ENCODE measurements around the gene ESYT2. TPM values are rescaled to one million over a fixed set of nuclear protein-coding genes. Genes with fewer than 3 reads are reported as not detected.

ESYT2 gene
- total RNA-seq, 1 experiment from 2014 or later = 68.2 TPM

- Histone ChIP-seq H3K9me3 (ENCODE audit: control insufficient read depth in 1 of 2, insufficient read depth in 1 of 2, low read depth in 1 of 2, low read length in 2 of 2) (no peaks in the 10 kb centered on the region), H3K9me2 (ENCODE audit: insufficient read depth) (no peaks in the 10 kb centered on the region), H3K79me2 (ENCODE audit: insufficient read depth, low read length) (no peaks in the 10 kb centered on the region), H3K4me2 (ENCODE audit: low read length) (no peak overlapping the region), H3K4me1 (ENCODE audit: control insufficient read depth in 1 of 2, insufficient read depth in 2 of 2, low read length in 2 of 2) (peaks cover 0 to 18% of the 10 kb centered on the region in 2 experiments; a peak in 3 of 4 replicates), H3K4me3 (replicated peaks in 1 of 2; ENCODE audit: low read depth in 1 of 2, low read length in 2 of 2) (no peak overlapping the region), H3K27me3 (ENCODE audit: insufficient read depth, low read length) (no peaks in the 10 kb centered on the region), H2AFZ (ENCODE audit: low read depth, low read length, poor library complexity, severe bottlenecking) (no peak overlapping the region), H4K20me1 (ENCODE audit: insufficient read depth) (no peaks in the 10 kb centered on the region), H3K36me3 (ENCODE audit: control insufficient read depth in 1 of 2, insufficient read depth in 2 of 2, low read length in 2 of 2) (peaks cover 5 to 40% of the 10 kb centered on the region in 2 experiments; a peak in 3 of 4 replicates), H3K27ac (ENCODE audit: low read depth, low read length) (no peak overlapping the region), H3K9ac (ENCODE audit: low read length) (no peak overlapping the region)
- ATAC-seq (no peak), DNase-seq (ENCODE audit: low read depth, low spot score) (no peak)
- CTCF ChIA-PET = interaction anchor here (1.1 kb wide), 1 partner anchor 10 kb away, joined by 3 read pairs; no protein-coding TSS in a partner anchor
- intact Hi-C loops (cut with micrococcal nuclease) = no loop called here
- no TSS peak for BruUV-seq (replicated peaks)
- POLR2A ChIA-PET = no interaction called here
- TF ChIP-seq ZFX (IDR thresholded peaks at IDR 0.05) (no peak), REST (IDR thresholded peaks at IDR 0.05; ENCODE audit: low read depth) (0 out of 2 replicates have a peak, but pooled peaks have one; percentile 13), ZNF274 (IDR thresholded peaks at IDR 0.05; ENCODE audit: low read depth, low read length) (no peak)
- RAD21 ChIA-PET (ENCODE audit: low non-redundant PET in 1 of 2, low total read pairs in 2 of 2, uncharacterized antibody in 2 of 2, unreplicated experiment in 2 of 2) = no interaction called here
Observed at GRCh38 chr7:158786898-158787297, 42.4 kb downstream of the ESYT2 start.

- Histone ChIP-seq H3K4me3 (replicated peaks in 1 of 2; ENCODE audit: low read depth in 1 of 2, low read length in 2 of 2) (no peak overlapping the region), H3K36me3 (ENCODE audit: control insufficient read depth in 1 of 2, insufficient read depth in 2 of 2, low read length in 2 of 2) (peaks cover 2 to 44% of the 10 kb centered on the region in 2 experiments; a peak in 2 of 4 replicates), H3K9me3 (ENCODE audit: control insufficient read depth in 1 of 2, insufficient read depth in 1 of 2, low read depth in 1 of 2, low read length in 2 of 2) (no peaks in the 10 kb centered on the region), H4K20me1 (ENCODE audit: insufficient read depth) (no peaks in the 10 kb centered on the region), H3K9ac (ENCODE audit: low read length) (no peak overlapping the region), H3K4me2 (ENCODE audit: low read length) (no peak overlapping the region), H3K4me1 (ENCODE audit: control insufficient read depth in 1 of 2, insufficient read depth in 2 of 2, low read length in 2 of 2) (peaks cover 3 to 24% of the 10 kb centered on the region in 2 experiments), H3K27me3 (ENCODE audit: insufficient read depth, low read length) (no peaks in the 10 kb centered on the region), H3K27ac (ENCODE audit: low read depth, low read length) (no peak overlapping the region), H3K9me2 (ENCODE audit: insufficient read depth) (no peaks in the 10 kb centered on the region), H2AFZ (ENCODE audit: low read depth, low read length, poor library complexity, severe bottlenecking) (no peak overlapping the region), H3K79me2 (ENCODE audit: insufficient read depth, low read length) (peaks cover 11% of the 10 kb centered on the region; the same call in 1 of the 2 replicates)
- no TSS peak for BruUV-seq (replicated peaks)
- intact Hi-C loops (cut with micrococcal nuclease) = no loop called here
- DNase-seq (ENCODE audit: low read depth, low spot score) (no peak), ATAC-seq (no peak)
- POLR2A ChIA-PET = interaction anchor here (0.6 kb wide), 1 partner anchor 70 kb away, joined by 3 read pairs; no protein-coding TSS in a partner anchor
- CTCF ChIA-PET = interaction anchor here (1.1 kb wide), 1 partner anchor 192 kb away, joined by 4 read pairs; no protein-coding TSS in a partner anchor
- RAD21 ChIA-PET (ENCODE audit: low non-redundant PET in 1 of 2, low total read pairs in 2 of 2, uncharacterized antibody in 2 of 2, unreplicated experiment in 2 of 2) = no interaction called here
- TF ChIP-seq JUND (IDR thresholded peaks at IDR 0.05) (no peak), ZBTB33 (IDR thresholded peaks at IDR 0.05; ENCODE audit: extremely low read depth, insufficient replicate concordance, low read length) (no peak), MAX (IDR thresholded peaks at IDR 0.05) (no peak), SIN3A (IDR thresholded peaks at IDR 0.05; ENCODE audit: low read depth) (no peak), POLR2AphosphoS5 (IDR thresholded peaks at IDR 0.05; ENCODE audit: low read depth, low read length) (no peak), CBX3 (IDR thresholded peaks at IDR 0.05; ENCODE audit: low read depth) (no peak), YY1 (IDR thresholded peaks at IDR 0.05; ENCODE audit: extremely low read depth, insufficient replicate concordance, low read depth, low read length) (no peak), ELF1 (IDR thresholded peaks at IDR 0.05; ENCODE audit: borderline replicate concordance, low read depth) (no peak), EZH2 (IDR thresholded peaks at IDR 0.05) (no peak), ATF3 (IDR thresholded peaks at IDR 0.05) (no peak), ZFX (IDR thresholded peaks at IDR 0.05) (no peak), POLR2A (IDR thresholded peaks at IDR 0.05; ENCODE audit: borderline replicate concordance, extremely low read depth, insufficient read depth, insufficient read length) (no peak)
Observed at GRCh38 chr7:158784270-158784669, 45.0 kb downstream of the ESYT2 start.

Measured in HCT116 (cell line).